ENCODE data around the gene ABCD4. TPM values are rescaled to one million over a fixed set of nuclear protein-coding genes. Genes with fewer than 3 reads are reported as not detected.

The ABCD4 gene
- 115 TPM for polyA plus RNA-seq (2013, experiment 1 of 4)
- 102 TPM for polyA plus RNA-seq (2013, experiment 2 of 4)
- polyA plus RNA-seq (2013, experiment 3 of 4), result 88.6 TPM
- 103 TPM for polyA plus RNA-seq (2013, experiment 4 of 4)

DNA sequence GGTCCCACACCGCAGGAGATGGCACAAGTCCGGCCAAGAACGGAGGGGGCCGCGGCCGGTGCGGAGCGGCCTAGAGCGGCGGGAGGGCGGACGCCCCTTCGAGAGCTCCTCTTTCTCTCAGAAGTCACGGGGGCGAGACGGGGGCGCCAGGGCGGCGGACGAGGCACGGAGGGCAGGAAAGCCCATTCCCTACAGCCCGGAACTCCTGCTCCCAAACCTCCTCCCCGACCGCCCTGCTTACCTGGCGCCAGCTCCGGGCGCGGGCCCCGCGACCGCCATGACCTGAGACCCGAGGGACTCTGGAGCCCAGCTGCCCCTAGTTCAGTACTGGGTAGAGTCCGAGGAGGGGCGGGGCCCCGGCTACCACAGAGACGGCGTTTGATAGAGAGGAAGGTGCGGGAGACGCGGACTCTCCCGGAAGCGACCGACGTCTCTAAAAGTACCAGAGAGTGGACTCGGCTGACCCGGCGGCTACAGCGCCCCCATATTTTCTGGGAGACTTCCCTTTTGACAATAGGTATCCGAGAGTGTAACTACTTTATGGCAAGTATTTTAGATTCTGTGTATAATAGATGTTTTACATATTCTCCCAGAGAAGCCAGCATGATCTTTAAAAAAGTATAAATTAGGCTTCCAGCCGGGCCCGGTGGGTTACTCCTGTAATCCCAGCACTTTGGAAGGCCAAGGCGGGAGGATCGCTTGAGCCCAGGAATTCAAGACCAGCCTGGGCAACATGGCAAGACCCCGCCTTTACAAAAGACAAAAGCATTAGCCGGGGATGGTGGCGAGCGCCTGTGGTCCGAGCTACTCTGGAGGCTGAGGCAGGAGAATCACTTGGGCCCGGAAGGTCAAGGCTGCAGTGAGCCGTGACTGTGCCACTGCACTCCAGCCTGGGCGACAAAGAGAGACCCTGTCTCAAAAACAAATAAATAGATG is at the start of gene ABCD4:
Gene ABCD4 (minus strand): TSS at position 301 of the 936 bp plus-strand sequence. CDS start 22 bp downstream, at position 279.
- peaks cover 9% of the 10 kb centered on the region for H3K4me1 ChIP-seq (ENCODE audit: control insufficient read depth, insufficient read depth, low read length)
- no peaks in the 10 kb centered on the region for H3K27me3 ChIP-seq (ENCODE audit: control insufficient read depth, insufficient read depth, low read length, poor library complexity, severe bottlenecking)
- WGBS, 2 experiments, result 16 to 17% methylated on average over 60 to 61 of the region's 61 CpGs
- peaks cover 10% of the 10 kb centered on the region for H3K36me3 ChIP-seq (ENCODE audit: control insufficient read depth, insufficient read depth, low read length)
- peak within 1 kb of the TSS; percentile 87 for H3K4me3 ChIP-seq (ENCODE audit: insufficient read depth, low read depth, low read length)
- peak within 1 kb of the TSS; percentile 84 for H3K27ac ChIP-seq (ENCODE audit: insufficient read depth, low read depth, low read length, poor library complexity, severe bottlenecking)
- no peaks in the 10 kb centered on the region for H3K9me3 ChIP-seq (ENCODE audit: control insufficient read depth, low read length)

DNA sequence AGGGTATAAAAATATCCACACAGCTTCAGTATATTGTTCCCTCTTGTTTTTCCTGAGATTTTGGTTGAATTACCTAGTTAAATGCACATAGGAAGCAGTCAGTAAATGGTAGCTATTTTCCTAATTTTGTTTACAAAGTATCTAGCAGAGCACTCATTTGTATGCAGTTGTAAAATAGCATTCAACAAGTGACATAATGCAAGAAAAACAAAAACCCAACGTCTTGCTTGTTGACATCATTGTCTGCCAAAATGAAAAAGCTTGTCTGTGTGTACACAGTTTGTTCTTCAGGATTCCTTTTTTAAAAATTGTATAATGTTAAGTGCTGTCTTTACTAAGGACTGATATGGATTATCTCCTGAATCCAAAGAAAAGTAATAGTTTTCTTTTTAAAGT is 48.2 kb upstream of the ABCD4 start:
- H3K4me3 ChIP-seq (ENCODE audit: insufficient read depth, low read depth, low read length), result peak overlapping the region; percentile 46
- 0 to 11% methylated on average over 1 of the region's 1 CpG for WGBS, 2 experiments
- no peaks in the 10 kb centered on the region for H3K9me3 ChIP-seq (ENCODE audit: control insufficient read depth, low read length)
- H3K27ac ChIP-seq (ENCODE audit: insufficient read depth, low read depth, low read length, poor library complexity, severe bottlenecking), result no peak overlapping the region
- no peaks in the 10 kb centered on the region for H3K36me3 ChIP-seq (ENCODE audit: control insufficient read depth, insufficient read depth, low read length)
- no peaks in the 10 kb centered on the region for H3K27me3 ChIP-seq (ENCODE audit: control insufficient read depth, insufficient read depth, low read length, poor library complexity, severe bottlenecking)
- peaks cover 26% of the 10 kb centered on the region for H3K4me1 ChIP-seq (ENCODE audit: control insufficient read depth, insufficient read depth, low read length)

DNA sequence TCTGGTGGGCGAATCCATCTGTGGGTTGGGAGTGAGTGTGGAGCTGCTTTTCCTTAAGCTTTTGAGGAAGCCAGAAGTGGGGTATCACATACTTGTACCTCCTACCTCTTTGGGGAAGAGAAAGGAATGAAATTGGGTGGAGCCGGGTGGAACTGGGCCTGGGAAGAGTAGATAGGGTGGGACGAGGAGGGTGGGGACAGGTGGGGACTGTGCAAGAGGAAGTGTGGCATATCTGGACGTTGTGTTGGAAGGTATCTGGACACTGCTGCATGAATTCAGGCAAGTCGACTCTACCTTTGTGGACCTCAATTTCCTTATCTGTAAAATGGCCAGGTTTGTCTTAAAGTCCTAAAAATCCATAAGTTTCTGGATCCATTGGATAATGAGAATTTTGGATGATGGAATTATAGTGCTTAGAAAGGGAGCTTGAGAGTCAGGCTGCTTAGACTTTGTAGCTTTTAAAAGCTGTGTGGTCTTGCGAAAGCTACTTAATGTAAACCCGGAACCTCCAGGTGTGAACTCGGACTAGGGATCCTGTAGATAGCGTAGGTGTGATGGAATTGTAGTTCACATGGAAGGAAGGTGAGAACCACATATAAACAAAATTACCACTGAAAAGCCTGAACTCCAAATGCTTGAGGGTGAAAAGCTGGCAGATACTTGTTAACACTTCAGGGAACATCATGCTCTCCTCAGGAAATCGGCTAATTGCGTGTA is 47.6 kb upstream of the ABCD4 start:
- H3K4me3 ChIP-seq (ENCODE audit: insufficient read depth, low read depth, low read length), result peak overlapping the region; percentile 46
- H3K4me1 ChIP-seq (ENCODE audit: control insufficient read depth, insufficient read depth, low read length), result peaks cover 26% of the 10 kb centered on the region
- WGBS, 2 experiments, result 14 to 23% methylated on average over 8 to 11 of the region's 11 CpGs
- no peaks in the 10 kb centered on the region for H3K9me3 ChIP-seq (ENCODE audit: control insufficient read depth, low read length)
- H3K27ac ChIP-seq (ENCODE audit: insufficient read depth, low read depth, low read length, poor library complexity, severe bottlenecking), result no peak overlapping the region
- no peaks in the 10 kb centered on the region for H3K36me3 ChIP-seq (ENCODE audit: control insufficient read depth, insufficient read depth, low read length)
- no peaks in the 10 kb centered on the region for H3K27me3 ChIP-seq (ENCODE audit: control insufficient read depth, insufficient read depth, low read length, poor library complexity, severe bottlenecking)

DNA sequence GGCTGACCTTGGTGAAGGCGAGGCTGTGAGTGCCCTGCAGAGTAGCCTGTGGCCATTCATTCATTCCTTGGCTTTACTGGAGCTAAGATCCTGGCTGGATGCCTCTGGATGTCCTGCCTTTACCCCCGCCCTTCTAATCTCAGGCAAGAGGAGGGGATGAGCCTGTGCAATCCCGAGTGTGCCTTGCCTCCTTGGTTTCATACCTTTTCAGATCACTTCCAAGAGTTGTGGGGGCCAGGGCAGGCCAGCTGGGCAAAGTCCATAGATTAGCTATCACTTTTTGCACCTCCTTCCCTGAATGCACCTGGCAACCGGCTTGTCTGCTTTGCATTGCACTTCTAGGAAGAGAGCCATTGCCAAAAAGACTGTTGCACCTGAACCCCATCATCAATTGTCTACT is 47.0 kb upstream of the ABCD4 start:
- H3K9me3 ChIP-seq (ENCODE audit: control insufficient read depth, low read length), result no peaks in the 10 kb centered on the region
- H3K4me1 ChIP-seq (ENCODE audit: control insufficient read depth, insufficient read depth, low read length), result peaks cover 26% of the 10 kb centered on the region
- H3K36me3 ChIP-seq (ENCODE audit: control insufficient read depth, insufficient read depth, low read length), result no peaks in the 10 kb centered on the region
- peak overlapping the region; percentile 46 for H3K4me3 ChIP-seq (ENCODE audit: insufficient read depth, low read depth, low read length)
- H3K27me3 ChIP-seq (ENCODE audit: control insufficient read depth, insufficient read depth, low read length, poor library complexity, severe bottlenecking), result no peaks in the 10 kb centered on the region
- H3K27ac ChIP-seq (ENCODE audit: insufficient read depth, low read depth, low read length, poor library complexity, severe bottlenecking), result no peak overlapping the region
- 3 to 7% methylated on average over 4 of the region's 4 CpGs for WGBS, 2 experiments

DNA sequence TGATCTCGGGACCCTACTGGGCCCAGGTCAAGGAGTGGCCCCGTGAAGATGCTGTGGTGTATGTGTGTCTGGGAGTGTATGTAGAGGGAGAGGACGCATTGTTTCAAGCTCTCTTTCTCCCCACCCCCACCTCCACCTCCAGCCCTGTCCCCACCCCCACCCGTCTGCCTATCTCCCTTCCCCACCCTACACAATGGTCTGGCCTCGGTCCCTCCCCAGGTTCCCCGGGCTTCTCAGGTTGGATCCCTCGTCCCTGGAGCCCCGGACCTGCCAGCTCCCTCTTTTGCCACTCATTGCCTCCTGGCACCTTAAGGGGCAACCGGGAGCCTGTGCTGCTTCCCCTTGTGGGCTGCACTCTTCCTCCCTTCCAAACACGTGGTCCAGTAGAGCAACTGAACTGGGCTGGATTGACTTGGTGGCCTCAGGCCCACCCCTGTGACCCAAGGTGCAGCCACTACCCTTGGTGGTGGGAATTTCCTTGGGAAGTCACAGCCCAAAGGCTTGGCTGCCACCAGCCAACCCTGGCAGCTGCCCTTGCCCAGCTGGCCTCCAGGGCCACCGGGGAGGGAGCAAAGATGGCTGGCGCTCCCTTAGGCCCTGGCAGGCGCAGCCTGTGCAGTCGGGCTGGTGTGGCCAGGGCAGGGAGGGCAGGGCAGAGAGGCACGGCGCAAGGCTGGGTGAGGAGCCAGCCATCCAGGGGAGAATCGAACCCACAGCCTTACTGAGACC is 46.2 kb upstream of the ABCD4 start:
- 8 to 11% methylated on average over 15 to 16 of the region's 17 CpGs for WGBS, 2 experiments
- Histone ChIP-seq H3K27ac (ENCODE audit: insufficient read depth, low read depth, low read length, poor library complexity, severe bottlenecking) (no peak overlapping the region), H3K4me1 (ENCODE audit: control insufficient read depth, insufficient read depth, low read length) (peaks cover 26% of the 10 kb centered on the region), H3K9me3 (ENCODE audit: control insufficient read depth, low read length) (no peaks in the 10 kb centered on the region), H3K4me3 (ENCODE audit: insufficient read depth, low read depth, low read length) (peak overlapping the region; percentile 46), H3K36me3 (ENCODE audit: control insufficient read depth, insufficient read depth, low read length) (no peaks in the 10 kb centered on the region), H3K27me3 (ENCODE audit: control insufficient read depth, insufficient read depth, low read length, poor library complexity, severe bottlenecking) (no peaks in the 10 kb centered on the region)

DNA sequence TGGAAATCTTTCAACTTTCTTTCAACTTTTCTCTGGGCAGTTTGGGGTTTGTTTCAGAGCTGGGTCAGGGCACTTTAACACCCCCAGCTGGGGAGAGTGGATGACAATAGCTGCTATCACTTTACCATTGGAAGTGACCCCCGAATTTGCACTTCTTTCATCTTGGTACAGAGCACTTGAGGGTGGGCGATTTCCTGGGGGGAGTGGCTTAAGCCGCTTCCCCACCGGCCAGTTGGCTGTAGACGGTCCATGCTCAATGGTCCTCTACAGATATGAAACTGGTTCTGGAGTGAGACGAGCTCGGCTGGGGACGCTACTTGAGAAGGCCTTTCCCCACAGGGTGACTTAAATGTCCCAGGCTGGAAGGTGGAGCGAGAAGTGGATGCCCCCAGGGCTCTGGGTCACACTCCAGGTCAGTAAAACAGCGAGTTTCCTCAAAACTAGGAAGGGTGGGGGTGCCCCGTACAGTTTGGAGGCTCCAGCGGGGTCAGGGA is 45.6 kb upstream of the ABCD4 start, which contains the start of gene VRTN:
Gene VRTN (plus strand): TSS at position 231 of the 494 bp plus-strand sequence. CDS start 8,313 bp downstream, outside the sequence.
- Histone ChIP-seq H3K4me1 (ENCODE audit: control insufficient read depth, insufficient read depth, low read length) (peaks cover 26% of the 10 kb centered on the region), H3K4me3 (ENCODE audit: insufficient read depth, low read depth, low read length) (peak within 1 kb of the TSS; percentile 46), H3K36me3 (ENCODE audit: control insufficient read depth, insufficient read depth, low read length) (no peaks in the 10 kb centered on the region), H3K27ac (ENCODE audit: insufficient read depth, low read depth, low read length, poor library complexity, severe bottlenecking) (no peak within 1 kb of the TSS), H3K27me3 (ENCODE audit: control insufficient read depth, insufficient read depth, low read length, poor library complexity, severe bottlenecking) (no peaks in the 10 kb centered on the region), H3K9me3 (ENCODE audit: control insufficient read depth, low read length) (no peaks in the 10 kb centered on the region)
- WGBS, 2 experiments, result 3% methylated on average over 12 of the region's 12 CpGs

DNA sequence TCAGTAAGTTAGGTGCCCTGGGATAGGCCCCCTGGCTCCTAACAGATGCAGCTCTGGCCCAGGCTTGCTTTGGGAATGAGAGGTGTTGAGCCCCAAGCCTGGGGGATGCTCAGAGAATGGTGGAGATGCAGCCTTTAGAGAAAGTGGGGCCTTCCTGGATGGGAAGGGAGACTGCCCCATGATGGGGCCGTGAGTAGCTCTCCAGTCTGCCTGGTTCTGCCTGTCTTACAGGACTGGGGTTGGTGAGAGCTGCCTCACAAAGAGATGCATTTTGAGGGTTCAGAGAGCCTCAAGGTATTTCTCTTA is 45.0 kb upstream of the ABCD4 start:
- WGBS, 2 experiments, result 3 to 5% methylated on average over 1 of the region's 1 CpG
- Histone ChIP-seq H3K27me3 (ENCODE audit: control insufficient read depth, insufficient read depth, low read length, poor library complexity, severe bottlenecking) (no peaks in the 10 kb centered on the region), H3K4me3 (ENCODE audit: insufficient read depth, low read depth, low read length) (peak overlapping the region; percentile 46), H3K27ac (ENCODE audit: insufficient read depth, low read depth, low read length, poor library complexity, severe bottlenecking) (no peak overlapping the region), H3K4me1 (ENCODE audit: control insufficient read depth, insufficient read depth, low read length) (peaks cover 26% of the 10 kb centered on the region), H3K36me3 (ENCODE audit: control insufficient read depth, insufficient read depth, low read length) (no peaks in the 10 kb centered on the region), H3K9me3 (ENCODE audit: control insufficient read depth, low read length) (no peaks in the 10 kb centered on the region)

DNA sequence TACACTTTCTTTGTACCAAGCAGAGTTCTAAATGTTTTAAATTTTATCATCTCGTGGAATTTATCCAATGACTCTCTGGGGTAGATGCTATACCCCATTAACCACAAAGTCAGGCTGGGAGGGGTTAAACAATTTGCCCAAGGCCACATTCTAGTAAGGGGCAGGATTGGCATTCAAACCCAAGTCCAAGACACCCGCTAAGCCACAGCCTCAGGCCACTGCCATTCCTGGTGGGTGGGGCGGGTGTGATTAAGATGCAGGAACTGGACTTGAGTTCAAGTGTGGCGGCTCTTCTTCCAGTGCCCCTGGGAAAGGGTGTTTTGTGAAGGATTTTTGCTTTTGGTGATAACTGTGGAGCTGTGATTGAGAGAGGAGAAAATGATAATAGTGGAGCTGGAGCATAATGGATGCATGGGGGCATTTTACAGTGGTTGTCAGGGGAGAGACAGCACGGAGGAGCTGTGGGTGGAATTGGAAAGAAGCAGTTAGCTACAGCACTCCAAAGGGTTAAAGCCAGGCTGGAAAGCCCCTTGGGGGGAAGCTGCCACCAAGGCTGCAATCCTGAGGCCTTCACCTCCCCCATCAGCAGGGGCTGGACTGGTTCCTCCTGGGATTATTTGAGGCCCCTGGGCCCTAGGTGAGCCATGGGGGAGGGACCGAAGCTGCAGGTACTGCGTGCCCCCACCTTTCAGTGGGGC is 44.5 kb upstream of the ABCD4 start:
- peaks cover 26% of the 10 kb centered on the region for H3K4me1 ChIP-seq (ENCODE audit: control insufficient read depth, insufficient read depth, low read length)
- 27 to 31% methylated on average over 6 to 7 of the region's 7 CpGs for WGBS, 2 experiments
- H3K36me3 ChIP-seq (ENCODE audit: control insufficient read depth, insufficient read depth, low read length), result no peaks in the 10 kb centered on the region
- H3K4me3 ChIP-seq (ENCODE audit: insufficient read depth, low read depth, low read length), result no peak overlapping the region
- H3K9me3 ChIP-seq (ENCODE audit: control insufficient read depth, low read length), result no peaks in the 10 kb centered on the region
- no peak overlapping the region for H3K27ac ChIP-seq (ENCODE audit: insufficient read depth, low read depth, low read length, poor library complexity, severe bottlenecking)
- no peaks in the 10 kb centered on the region for H3K27me3 ChIP-seq (ENCODE audit: control insufficient read depth, insufficient read depth, low read length, poor library complexity, severe bottlenecking)

DNA sequence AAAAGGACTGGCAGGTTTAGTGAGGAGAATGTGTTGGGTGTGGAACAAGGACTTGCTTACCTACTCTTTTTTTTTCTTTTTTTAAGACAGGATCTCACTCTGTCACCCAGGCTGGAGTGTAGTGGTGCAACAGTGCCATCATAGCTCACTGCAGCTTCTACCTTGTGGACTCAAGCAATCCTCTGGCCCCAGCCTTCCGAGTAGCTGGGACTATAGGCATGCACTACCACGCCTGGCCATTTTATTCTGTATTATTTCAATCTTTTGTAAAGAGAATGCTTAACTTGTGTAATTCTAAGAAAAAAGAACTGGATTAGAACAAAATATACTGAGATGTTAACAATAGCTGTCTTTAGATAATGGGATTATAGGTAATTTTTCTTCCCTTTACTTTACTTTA is 43.6 kb upstream of the ABCD4 start:
- Histone ChIP-seq H3K9me3 (ENCODE audit: control insufficient read depth, low read length) (no peaks in the 10 kb centered on the region), H3K36me3 (ENCODE audit: control insufficient read depth, insufficient read depth, low read length) (no peaks in the 10 kb centered on the region), H3K4me3 (ENCODE audit: insufficient read depth, low read depth, low read length) (no peak overlapping the region), H3K27ac (ENCODE audit: insufficient read depth, low read depth, low read length, poor library complexity, severe bottlenecking) (no peak overlapping the region), H3K27me3 (ENCODE audit: control insufficient read depth, insufficient read depth, low read length, poor library complexity, severe bottlenecking) (no peaks in the 10 kb centered on the region), H3K4me1 (ENCODE audit: control insufficient read depth, insufficient read depth, low read length) (peaks cover 26% of the 10 kb centered on the region)
- 38 to 65% methylated on average over 1 to 2 of the region's 2 CpGs for whole genome bisulfite sequencing, 2 experiments

Measured in ectodermal cell (in vitro differentiated cells).